HG03045 (cell line): ENCODE results near the gene GALR3.
"Not testable (repeated sequence)": the region's sequence is repeated elsewhere in the genome, so short reads cannot be mapped to it uniquely, and the experiment has no call there.

Source experiments
- ATAC-seq: cut with Tn5 transposase; IDR thresholded peaks from one replicate; pipeline ENCODE4 v1.9.1; 2021; ENCODE audit warnings: mild to moderate bottlenecking, moderate library complexity; ENCODE audit not compliant: unreplicated experiment

Gene GALR3, protein sequence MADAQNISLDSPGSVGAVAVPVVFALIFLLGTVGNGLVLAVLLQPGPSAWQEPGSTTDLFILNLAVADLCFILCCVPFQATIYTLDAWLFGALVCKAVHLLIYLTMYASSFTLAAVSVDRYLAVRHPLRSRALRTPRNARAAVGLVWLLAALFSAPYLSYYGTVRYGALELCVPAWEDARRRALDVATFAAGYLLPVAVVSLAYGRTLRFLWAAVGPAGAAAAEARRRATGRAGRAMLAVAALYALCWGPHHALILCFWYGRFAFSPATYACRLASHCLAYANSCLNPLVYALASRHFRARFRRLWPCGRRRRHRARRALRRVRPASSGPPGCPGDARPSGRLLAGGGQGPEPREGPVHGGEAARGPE

DNA sequence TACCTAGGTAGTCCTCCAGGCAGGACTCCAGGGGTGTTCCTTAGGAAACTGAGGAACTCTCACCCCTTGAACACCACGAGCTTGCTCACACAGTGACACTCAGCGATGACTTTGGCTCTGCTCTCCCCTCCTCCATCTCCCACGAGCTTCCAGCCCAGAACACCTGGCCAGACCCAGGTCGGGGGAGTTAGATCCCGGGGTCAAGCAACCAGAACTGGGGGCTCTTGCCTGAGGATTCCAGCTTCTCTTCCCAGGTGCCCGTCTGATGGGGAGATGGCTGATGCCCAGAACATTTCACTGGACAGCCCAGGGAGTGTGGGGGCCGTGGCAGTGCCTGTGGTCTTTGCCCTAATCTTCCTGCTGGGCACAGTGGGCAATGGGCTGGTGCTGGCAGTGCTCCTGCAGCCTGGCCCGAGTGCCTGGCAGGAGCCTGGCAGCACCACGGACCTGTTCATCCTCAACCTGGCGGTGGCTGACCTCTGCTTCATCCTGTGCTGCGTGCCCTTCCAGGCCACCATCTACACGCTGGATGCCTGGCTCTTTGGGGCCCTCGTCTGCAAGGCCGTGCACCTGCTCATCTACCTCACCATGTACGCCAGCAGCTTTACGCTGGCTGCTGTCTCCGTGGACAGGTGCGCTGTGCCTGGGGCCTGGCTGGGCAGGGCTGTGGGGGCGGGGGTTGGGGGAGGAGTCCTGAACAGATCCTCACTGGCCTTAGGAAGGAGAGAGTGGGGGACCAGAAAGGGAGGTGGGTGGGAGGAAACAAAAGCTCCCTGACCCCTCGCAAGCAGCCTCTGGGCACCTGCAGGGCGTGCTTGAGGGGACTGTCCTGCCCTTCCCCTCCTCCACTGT is at the start of gene GALR3:
TSS of gene GALR3 (plus strand) at position 249 of the 852 bp plus-strand sequence. CDS start at position 274, 25 bp downstream.
- ATAC-seq: no peak

DNA sequence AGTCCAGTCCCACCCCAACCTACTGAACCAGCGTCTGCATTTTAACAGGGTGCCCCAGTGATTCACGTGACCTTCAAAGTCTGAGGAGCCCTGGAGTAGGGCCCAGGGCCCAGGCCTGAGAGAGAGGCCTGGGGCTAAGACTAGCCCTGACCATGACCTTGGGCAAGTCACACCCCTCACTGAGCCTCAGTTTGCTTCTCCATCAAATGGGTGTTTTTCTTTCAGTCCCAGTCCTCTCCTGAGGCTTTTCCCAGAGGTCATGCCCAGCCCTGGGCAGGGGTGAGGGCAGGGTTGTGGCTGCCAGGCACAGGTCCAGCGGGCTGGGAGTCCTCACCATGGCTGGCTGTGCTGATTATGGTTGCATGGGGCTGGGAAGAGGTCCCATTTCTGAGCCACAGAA is 48.5 kb upstream of the GALR3 start:
- no peak for ATAC-seq

GRCh38 chr22:37775785-37776638 is 47.2 kb upstream of the GALR3 start:
- ATAC-seq: no peak

DNA sequence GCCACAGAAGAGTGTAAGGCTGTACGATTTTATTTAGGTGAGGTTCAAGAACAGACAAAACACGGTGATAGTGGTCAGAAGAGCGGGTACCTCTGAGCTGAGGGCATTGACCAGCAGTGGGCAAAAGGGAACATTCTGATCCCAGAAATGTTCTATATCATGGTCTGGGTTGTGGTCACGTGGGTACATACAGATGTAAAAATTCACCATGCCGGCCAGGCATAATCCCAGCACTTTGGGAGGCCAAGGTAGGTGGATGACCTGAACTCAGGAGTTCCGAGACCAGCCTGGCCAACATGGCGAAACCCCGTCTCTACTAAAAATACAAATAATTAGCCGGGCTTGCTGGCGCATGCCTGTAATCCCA is 46.6 kb upstream of the GALR3 start:
- no peak for ATAC-seq

DNA sequence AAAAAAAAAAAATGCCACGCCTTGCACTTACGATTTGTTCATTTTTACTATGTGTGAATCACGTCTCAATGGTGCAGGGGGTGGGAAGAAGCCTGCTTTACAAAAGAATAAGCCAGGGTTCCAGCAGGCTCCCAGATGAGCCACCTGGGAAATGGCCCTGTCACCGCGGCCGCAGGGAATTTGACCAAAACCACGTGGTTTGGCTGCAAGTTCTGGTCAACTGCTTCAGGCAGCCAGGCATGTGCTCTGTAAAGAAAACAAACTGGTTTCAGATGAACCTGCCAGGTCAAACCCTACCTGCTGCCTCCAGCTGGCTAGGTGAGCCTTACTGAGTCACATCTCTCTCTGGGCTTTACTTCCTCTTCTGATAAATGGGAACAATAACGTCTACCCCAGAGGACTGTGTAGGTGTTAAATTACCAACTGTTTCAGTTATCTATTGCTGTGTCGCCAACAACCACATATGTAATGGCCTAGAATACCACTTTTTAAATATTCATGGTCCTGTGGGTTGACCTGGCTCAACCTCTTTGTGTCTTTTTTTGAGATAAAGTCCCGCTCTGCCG is 46.0 kb upstream of the GALR3 start:
- ATAC-seq: no peak

DNA sequence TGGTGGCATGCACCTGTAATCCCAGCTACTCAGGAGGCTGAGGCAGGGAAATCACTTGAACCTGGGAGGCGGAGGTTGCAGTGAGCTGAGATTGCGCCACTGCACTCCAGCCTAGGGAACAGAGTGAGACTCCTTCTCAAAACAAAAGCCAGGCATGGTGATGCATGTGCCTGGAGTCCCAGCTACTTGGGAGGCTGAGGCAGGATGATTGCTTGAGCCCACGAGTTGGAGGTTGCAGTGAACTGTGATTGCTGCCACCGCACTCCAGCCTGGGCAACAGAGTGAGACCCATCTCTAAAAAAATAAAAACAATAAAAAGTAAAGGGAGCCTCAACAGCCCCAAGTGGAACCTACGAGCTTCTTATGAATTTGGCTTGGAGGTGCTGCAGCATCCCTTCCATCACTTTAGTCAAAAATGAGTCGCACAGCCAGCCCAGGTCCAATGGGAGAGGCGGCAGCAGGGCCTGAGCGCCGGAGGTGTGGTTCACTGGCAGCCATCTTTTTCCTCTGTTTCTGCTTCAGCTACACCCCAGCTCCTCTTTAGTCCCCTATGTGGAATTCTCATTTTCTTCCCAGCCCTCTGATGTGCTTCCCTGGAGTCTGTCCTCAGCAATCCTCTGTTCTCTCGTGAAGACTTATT is 44.7 kb upstream of the GALR3 start:
- no peak for ATAC-seq

DNA sequence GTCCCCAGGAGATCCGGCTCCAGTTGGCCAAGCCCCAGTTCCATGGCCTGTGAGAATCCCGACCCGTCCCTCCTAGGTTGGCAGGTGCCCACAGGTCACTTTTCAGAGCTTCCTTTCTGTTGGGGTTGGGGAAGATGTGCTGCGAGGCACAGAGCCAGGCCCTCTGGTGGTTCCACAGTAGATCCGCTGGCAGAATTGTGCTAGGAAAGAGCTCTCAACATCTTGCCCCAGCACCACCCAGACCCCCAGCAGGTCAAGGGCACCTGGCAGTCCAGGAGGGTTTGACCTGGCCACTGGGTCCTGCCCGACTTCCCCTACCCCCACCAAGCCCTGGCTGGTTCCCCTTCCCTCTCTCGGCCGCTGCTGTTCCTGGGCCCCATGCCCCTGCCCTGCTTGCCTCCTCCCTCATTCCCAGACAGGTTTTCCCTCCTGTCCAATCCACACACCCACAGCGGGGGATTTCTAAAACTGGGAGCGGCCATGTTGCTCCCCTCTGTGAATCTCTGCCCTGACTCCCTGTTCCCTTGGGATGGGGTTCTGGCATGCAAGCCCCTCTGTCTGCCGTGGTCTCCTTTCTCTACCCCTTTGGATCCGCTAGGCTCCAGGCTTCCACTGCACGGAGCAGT is 41.6 kb upstream of the GALR3 start:
- ATAC-seq: no peak

- ATAC-seq: no peak
Measured at GRCh38 chr22:37782340-37783168, 40.6 kb upstream of the GALR3 start.

DNA sequence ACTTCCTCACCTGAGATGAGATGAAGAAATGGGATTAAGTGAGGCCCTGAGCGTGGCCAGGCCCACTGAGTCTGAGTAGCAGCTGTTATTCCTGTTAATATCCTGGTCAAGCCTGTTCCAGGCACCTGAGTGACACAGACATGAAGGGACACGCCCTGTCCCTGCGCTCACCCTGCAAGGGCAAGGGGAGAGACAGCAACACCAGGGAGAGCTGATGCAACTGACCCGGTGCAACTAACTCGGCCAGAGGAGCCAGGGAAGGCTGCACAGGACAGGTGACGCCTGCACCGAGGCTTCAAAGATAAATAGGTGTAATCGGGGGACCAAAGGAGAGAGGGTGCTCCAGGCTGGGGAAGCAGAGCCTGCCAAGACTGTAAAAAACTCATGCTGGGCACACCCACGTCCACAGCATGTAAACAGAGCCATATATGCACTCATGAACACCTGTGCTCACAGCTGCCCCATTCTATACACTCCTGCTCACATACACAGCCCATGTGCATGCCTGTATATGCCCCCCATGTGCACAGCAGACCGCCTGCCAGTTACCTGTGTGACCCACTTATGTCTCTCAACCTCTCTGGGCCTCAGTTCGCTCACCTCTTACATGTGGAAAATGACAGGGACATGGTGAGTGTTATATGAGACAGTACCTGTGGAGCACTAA is 38.2 kb upstream of the GALR3 start:
- no peak for ATAC-seq

GRCh38 chr22:37790234-37790633 is 32.9 kb upstream of the GALR3 start:
- no peak for ATAC-seq

GRCh38 chr22:37792494-37792893 is 30.7 kb upstream of the GALR3 start:
- ATAC-seq: no peak

GRCh38 chr22:37794376-37794775 is 28.8 kb upstream of the GALR3 start:
- no peak for ATAC-seq

- no peak for ATAC-seq
Measured at GRCh38 chr22:37796079-37796478, 27.1 kb upstream of the GALR3 start.

DNA sequence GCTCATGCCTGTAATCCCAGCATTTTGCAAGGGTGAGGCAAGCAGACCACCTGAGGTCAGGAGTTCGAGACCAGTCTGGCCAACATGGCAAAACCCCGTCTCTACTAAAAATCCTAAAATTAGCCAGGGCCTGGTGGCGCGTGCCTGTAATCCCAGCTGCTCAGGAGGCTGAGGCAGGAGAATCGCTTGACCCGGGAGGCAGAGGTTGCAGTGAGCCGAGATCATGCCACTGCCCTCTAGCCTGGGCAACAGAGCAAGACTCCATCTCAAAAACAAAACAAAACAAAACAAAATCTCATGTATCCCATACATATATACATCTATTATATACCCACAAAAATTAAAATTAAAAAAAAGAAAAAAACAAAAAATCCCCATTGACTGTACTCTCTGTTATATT is 25.9 kb upstream of the GALR3 start:
- ATAC-seq: not testable (repeated sequence)

DNA sequence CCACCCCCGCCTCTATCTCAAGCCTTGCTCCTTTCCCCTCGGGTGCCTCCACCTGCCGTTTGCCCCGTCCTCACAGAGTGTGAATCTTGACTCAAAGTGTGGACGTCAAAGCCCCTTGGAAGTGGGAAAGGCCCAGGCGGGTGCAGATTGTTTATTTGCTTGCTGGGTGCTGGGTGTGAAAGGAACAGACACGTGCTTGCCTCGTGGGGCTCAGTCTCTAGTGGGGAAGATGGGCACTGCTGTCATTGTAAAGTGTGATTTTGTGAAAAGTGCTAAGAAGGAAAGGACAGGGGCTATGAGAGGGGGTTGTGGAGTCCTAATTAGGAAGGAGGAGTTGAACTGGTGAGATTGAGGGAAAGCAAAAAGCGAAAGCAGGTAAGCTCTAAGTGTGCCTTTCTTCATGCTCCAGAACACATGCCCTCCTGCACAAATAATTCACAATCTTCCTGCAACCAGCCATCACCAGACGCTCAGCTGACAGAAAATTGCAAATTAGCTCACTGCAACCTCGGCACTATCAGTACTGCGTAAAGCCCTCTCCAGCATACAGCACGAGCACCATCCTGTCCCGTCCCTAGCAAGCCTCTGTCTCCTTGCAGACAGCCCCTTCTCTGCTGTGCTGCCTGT is 25.2 kb upstream of the GALR3 start:
- ATAC-seq: no peak

GRCh38 chr22:37799979-37800378 is 23.2 kb upstream of the GALR3 start:
- not testable (repeated sequence) for ATAC-seq

- no peak for ATAC-seq
Measured at GRCh38 chr22:37801946-37802309, 21.3 kb upstream of the GALR3 start.
